ENCODE results near the gene TUBGCP2. TPM values are rescaled to one million over a fixed set of nuclear protein-coding genes. Genes with fewer than 3 reads are reported as not detected.
A peak's percentile ranks its signal among the peaks of the same experiment; 100 is the strongest.

The TUBGCP2 gene
- total RNA-seq, 6 experiments from 2014 or later: 72.5 to 80.8 (median 77.7) TPM

DNA sequence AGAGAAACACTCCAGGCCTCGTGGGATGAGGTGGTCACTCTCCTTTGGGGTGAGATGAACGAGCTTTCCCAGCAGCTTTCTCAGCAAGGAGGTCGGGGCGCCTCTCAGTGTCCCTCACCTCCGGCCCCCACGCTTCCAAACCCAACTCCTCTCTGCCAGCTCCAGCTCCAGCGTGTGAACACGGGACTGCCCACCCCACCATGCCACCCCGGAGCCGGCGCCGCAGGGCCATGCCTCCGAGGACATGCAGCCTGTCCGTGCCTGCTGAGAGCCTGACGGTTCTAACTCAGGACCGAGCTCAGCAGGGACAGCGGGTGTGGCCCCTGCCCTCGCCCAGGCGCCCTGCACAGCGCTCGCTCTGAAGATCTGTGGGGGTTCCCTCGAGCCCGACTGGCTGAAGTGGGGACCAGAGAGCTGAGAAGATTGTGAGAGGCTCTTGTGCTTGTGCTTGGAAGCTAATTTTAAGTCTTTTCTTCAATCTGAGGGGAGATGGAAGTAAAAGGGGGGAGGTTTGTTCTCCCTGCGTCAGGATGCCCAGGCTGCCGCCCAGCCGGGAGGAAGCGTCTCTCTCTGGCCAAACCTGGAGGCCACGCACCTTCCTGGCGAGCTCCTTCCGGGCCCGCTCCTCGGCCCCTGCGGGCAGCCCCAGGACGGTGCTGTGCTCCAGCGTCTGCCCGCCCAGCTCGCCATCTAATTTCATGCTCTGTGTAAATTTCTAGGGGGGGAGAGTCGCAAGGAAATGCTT, 26.9 kb downstream of the TUBGCP2 start:
- peaks cover 29% of the 10 kb centered on the region for H3K36me3 Mint-ChIP-seq (ENCODE audit: low read depth)
- no peak overlapping the region for H3K4me3 Mint-ChIP-seq
- TF ChIP-seq, protein P1, sequence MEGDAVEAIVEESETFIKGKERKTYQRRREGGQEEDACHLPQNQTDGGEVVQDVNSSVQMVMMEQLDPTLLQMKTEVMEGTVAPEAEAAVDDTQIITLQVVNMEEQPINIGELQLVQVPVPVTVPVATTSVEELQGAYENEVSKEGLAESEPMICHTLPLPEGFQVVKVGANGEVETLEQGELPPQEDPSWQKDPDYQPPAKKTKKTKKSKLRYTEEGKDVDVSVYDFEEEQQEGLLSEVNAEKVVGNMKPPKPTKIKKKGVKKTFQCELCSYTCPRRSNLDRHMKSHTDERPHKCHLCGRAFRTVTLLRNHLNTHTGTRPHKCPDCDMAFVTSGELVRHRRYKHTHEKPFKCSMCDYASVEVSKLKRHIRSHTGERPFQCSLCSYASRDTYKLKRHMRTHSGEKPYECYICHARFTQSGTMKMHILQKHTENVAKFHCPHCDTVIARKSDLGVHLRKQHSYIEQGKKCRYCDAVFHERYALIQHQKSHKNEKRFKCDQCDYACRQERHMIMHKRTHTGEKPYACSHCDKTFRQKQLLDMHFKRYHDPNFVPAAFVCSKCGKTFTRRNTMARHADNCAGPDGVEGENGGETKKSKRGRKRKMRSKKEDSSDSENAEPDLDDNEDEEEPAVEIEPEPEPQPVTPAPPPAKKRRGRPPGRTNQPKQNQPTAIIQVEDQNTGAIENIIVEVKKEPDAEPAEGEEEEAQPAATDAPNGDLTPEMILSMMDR (IDR thresholded peaks at IDR 0.05): no peak
- H3K27me3 Mint-ChIP-seq (ENCODE audit: insufficient read depth): peaks cover 2% of the 10 kb centered on the region; the same call in 1 of the 2 replicates
- peaks cover 12% of the 10 kb centered on the region for H3K4me1 Mint-ChIP-seq (ENCODE audit: low read depth)
- no peaks in the 10 kb centered on the region for H3K9me3 Mint-ChIP-seq
- no peak for DNase-seq
- no peak overlapping the region for H3K27ac Mint-ChIP-seq

DNA sequence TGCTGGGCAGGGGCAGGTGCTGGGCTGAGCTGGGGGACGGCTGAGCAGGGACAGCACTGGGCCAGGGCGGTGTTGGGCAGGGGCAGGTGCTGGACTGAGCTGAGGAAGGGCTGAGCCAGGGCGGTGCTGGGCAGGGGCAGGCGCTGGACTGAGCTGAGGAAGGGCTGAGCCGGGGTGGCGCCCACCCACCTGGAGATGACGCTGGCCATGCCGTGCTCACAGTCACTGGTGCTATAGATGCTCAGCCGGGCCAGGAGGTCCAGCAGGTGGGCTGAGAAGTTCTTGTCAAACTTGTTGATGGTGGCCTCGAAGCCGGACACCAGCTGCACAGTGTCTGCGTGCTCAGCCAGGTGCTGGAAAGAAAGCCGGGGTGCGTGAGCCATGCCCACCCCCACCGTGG, 27.6 kb downstream of the TUBGCP2 start:
- TF ChIP-seq, protein P1 (IDR thresholded peaks at IDR 0.05): no peak
- Mint-ChIP-seq H3K9me3 (no peaks in the 10 kb centered on the region), H3K36me3 (ENCODE audit: low read depth) (peaks cover 22% of the 10 kb centered on the region), H3K4me1 (ENCODE audit: low read depth) (peaks cover 12% of the 10 kb centered on the region), H3K27me3 (ENCODE audit: insufficient read depth) (peaks cover 2% of the 10 kb centered on the region; the same call in 1 of the 2 replicates), H3K27ac (no peak overlapping the region), H3K4me3 (no peak overlapping the region)
- DNase-seq: no peak

DNA sequence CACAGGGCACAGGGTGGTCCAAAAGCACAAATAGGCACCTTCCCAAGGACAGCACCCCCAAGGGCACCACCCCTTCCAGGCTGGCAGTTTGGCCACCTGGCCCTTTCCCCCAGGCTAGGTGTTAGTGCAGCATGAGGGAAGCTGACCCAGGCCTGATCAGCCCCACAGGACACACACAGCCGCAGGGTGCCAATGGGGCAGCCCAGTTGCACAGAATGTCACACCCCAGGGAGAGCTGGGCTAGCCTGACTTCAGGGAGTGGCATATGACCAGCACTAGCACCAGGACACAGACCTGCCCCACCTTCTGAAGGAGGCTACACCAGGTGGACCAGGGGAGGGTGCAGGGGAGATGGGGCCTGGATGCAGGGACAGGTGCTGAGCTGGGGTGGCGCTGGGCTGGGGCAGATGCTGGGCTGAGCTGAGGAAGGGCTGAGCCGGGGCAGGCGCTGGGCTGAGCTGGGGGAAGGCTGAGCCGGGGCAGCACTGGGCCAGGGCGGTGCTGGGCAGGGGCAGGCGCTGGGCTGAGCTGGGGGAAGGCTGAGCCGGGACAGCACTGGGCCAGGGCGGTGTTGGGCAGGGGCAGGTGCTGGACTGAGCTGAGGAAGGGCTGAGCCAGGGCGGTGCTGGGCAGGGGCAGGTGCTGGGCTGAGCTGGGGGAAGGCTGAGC, 28.1 kb downstream of the TUBGCP2 start:
- peaks cover 16% of the 10 kb centered on the region for H3K36me3 Mint-ChIP-seq (ENCODE audit: low read depth)
- DNase-seq: no peak
- H3K27me3 Mint-ChIP-seq (ENCODE audit: insufficient read depth): peaks cover under 1% of the 10 kb centered on the region; the same call in 1 of the 2 replicates
- H3K4me1 Mint-ChIP-seq (ENCODE audit: low read depth): peaks cover 12% of the 10 kb centered on the region
- no peak overlapping the region for H3K4me3 Mint-ChIP-seq
- no peak overlapping the region for H3K27ac Mint-ChIP-seq
- TF ChIP-seq, protein P1 (IDR thresholded peaks at IDR 0.05): no peak
- H3K9me3 Mint-ChIP-seq: no peaks in the 10 kb centered on the region

DNA sequence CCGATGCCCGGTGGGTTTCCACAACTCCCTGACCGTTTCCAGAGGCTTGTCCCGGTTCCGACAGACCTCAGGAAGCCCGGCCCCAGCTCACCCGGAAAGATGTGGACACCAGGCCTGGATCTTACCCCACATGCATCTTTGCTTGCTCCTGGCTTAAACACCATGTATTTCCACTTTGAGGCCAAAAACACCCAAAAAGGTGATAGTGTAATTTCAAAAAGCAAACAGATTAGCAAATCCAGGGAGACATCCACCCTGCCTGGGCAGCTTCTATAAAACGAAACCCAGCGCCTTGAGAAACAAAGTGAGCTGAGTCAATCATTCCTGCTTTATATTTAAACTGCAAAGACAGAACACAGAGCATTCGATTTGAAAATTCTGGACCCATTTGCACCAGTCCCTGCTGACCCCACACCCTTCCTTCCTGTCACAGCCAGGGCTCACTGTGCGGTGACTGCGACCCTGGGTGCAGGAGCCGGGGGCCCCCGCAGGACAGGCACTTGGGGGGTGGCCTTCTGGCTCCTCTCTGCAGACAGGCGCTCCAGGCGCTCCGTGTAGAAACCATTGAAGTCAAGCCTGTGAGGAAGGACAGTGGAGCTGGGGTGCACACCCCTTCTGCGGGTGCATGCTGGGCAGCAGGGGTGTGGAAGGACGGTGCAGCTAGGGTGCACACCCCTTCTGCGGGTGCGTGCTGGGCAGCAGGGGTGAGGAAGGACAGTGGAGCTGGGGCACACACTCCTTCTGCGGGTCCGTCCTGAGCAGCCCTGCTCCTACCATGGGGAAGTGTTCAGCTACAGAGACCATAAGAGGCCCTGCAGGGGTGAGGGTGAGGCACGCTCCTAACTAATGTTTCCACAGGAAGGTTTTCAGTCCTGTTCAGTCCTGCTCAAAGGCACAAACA, 29.1 kb downstream of the TUBGCP2 start:
- peak overlapping the region; percentile 21; the same call in 1 of the 2 replicates for H3K27ac Mint-ChIP-seq
- TF ChIP-seq, protein P1 (IDR thresholded peaks at IDR 0.05): no peak
- H3K27me3 Mint-ChIP-seq (ENCODE audit: insufficient read depth): no peaks in the 10 kb centered on the region
- no peak overlapping the region for H3K4me3 Mint-ChIP-seq
- no peak for DNase-seq
- H3K4me1 Mint-ChIP-seq (ENCODE audit: low read depth): peaks cover 12% of the 10 kb centered on the region
- no peaks in the 10 kb centered on the region for H3K9me3 Mint-ChIP-seq
- H3K36me3 Mint-ChIP-seq (ENCODE audit: low read depth): peaks cover 10% of the 10 kb centered on the region

DNA sequence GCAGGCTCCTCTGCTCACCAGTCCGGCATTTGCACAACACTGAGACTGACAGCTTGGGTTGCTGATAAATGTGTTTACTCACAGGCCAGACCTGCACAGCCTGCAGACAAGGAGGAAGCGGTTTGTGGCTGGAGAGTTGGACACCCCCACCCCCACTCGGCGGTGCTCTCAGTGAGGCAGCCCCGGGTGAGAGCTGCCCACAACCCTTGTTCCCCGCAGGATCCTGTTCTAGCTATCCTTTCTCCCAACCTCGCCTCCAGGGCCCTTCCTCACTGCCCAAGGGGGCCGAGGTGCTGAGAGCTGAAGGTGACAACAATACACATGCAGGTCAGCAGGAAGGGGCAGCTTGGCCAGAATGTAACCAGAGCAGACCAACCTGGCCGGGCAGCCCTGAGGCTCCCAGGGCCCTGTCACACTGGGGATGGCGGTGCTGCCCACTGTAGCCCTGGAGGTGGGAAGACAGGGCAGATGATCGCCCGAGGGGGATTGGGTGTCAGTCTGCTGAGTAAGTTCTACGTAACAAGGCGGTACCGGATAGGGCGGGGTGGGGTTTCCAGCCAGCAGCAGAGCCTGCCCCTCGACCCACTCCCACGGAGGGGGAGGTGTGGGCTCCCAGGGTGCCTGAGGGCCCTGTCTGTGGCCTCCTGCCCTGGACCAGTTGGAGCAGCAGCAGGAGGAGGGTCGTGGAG, 30.0 kb downstream of the TUBGCP2 start:
- Mint-ChIP-seq H3K9me3 (no peaks in the 10 kb centered on the region), H3K27ac (peak overlapping the region; percentile 72; the same call in 1 of the 2 replicates), H3K36me3 (ENCODE audit: low read depth) (peaks cover 8% of the 10 kb centered on the region; the same call in 1 of the 2 replicates), H3K4me3 (peak overlapping the region; percentile 46; the same call in 1 of the 2 replicates), H3K27me3 (ENCODE audit: insufficient read depth) (no peaks in the 10 kb centered on the region), H3K4me1 (ENCODE audit: low read depth) (peaks cover 12% of the 10 kb centered on the region)
- TF ChIP-seq, protein P1 (IDR thresholded peaks at IDR 0.05): no peak
- peak; percentile 63 for DNase-seq
